ENCODE data around the gene CMTM7.

The CMTM7 gene, protein sequence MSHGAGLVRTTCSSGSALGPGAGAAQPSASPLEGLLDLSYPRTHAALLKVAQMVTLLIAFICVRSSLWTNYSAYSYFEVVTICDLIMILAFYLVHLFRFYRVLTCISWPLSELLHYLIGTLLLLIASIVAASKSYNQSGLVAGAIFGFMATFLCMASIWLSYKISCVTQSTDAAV

DNA sequence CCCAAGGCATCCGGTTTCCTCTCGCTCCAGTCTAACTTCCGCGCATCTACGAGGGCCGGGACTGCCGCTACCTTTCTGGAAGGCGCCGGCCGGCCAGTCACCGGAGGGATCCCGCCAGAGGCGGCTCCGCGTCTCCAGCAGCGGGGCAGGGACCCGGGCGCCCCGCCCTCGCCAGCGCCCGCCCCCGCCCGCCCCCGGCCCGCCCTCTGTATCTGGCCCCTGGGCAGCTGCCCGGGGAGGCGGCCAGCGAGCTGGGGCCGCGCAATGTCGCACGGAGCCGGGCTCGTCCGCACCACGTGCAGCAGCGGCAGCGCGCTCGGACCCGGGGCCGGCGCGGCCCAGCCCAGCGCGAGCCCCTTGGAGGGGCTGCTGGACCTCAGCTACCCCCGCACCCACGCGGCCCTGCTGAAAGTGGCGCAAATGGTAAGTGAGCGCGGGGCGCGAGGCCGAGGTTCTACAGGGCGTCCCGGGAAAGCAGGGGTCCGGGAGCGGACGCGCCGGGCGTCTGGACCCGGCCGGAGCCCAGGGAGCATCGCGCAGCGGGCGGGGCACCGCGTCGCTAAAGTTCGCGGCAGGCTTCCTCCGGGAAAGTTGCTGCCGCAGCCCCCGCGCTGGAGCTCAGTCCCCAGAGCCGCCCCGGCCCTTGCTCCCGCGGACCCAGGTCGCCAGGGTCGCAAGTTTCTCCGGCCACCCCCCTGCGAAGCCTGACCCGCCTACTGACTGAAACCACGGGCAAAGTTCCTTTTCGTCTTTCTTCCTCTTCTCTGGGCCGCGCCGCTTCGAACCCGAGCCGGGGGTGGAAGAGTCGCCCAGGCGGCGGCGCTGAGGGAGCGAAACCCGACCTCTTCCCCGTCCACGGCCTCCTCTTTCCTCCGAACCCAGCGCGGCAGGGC lies at the start of gene CMTM7:
TSS of gene CMTM7 (plus strand) at position 211 of the 893 bp plus-strand sequence. CDS start at position 265, 54 bp downstream.
- no peak for DNase-seq (ENCODE audit: extremely low read depth in 1 of 2, low read depth in 1 of 2)

DNA sequence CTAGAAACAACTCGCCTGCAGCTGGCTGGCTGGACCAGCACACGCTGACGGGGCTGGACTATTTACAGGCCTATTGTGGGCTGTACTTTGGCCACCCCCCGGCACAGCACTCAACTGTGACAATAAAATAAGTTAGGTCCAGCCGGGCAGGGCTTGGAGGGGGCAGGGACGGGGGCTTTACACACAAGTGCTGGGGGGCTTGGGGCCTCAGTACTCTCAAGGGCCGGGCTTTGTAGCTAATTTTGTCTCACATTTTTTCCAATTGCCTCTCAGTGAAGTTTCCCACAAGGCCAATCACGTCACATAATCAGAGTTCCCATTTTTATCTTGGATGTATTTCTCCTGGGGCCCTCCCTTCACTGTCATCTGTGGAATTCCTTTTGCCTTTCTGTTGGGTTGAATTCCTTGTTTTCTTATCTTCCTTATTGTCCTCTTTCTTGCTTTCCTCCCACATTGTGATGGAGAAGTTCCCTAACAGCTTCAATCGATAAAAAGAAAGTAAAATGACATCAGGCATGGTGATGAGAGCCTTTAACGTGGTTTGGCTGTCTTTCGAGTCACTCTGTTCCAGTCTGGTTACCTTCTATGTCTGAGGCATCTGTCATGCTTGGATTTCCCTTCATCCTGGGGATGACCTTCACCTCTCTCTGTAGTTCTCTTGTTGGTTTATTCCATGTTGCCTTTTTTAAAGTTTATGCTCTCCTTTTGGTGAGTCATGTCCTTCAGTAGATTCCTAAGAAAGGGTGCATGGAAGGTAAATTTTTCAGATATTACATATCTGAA lies 44.1 kb upstream of the CMTM7 start:
- no peak for DNase-seq (ENCODE audit: extremely low read depth in 1 of 2, low read depth in 1 of 2)

DNA sequence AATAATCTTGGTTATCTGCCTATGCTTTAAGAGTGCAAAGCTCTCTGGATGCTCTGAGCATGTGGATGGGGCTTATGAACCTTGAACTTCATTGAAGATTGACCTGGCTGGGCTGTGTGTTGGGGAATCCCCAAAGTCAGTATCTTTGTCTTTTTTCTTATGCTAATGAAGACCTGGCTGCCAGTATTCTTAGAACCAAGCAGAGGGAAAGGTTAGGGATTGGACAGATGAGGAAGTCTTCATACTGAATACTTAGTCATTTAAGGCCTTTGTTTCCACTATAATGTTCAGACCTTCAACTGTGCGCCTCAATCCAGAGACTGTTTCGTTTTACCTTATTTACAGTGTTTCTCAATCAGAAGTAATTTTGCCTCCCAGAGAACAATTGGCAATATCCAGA lies 42.5 kb upstream of the CMTM7 start:
- no peak for DNase-seq (ENCODE audit: extremely low read depth in 1 of 2, low read depth in 1 of 2)

DNA sequence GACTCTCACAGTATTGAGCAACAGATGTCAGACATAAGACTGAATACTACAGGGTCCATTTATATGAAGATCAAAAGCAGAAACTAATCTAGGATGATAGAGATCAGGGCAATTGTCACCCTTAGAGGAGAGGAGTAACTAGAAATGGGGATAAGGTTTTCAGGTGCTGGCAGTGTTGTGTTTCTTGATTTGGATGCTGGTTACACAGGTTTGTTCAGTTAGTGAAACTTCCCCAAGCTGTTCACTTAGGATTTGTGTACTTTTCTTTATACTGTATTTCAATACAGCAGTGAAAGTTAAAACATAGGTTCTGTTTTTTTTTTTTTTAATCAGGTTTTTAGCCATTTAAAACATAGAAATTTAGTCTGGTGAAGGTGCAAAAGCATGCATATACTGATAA lies 39.1 kb upstream of the CMTM7 start:
- no peak for DNase-seq (ENCODE audit: extremely low read depth in 1 of 2, low read depth in 1 of 2)

DNA sequence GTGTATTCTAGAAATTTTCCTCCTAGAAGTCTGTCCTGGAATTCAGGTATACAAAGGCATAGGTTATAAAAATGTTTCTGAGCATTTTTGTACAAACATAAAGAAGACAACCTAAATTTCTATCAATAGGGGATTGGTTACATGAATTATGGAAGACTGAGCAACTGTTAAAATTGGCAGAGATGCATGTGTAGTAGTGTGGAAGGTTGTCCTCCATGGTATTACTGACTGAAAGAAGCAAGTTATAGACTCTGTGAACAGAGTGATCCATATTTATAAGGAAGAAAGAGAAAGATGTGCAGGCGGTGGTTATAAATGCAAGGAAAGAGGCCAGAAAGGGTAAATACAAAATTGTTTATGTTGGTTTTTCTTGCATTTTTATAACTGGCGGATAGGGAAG lies 38.3 kb upstream of the CMTM7 start:
- DNase-seq (ENCODE audit: extremely low read depth in 1 of 2, low read depth in 1 of 2) = no peak

DNA sequence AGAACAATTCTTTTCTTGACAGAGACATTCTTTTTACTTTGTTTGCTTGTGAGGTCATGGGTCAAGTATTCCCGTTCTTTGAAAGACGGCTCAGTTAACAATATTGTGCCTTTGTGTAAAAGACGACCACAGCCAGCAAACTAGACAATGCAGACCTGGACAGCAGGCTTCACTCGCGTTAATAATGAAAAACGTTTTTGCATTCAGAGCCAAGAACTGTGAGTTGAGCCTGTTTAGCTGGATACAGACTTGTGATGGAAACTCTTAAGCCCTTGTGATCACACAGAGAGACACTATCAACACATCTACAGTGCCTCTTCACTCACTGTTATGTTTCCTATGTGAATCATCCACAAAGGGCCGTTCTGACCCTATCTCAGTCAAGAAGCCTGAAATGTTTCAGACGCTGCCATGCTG lies 37.3 kb upstream of the CMTM7 start:
- no peak for DNase-seq (ENCODE audit: extremely low read depth in 1 of 2, low read depth in 1 of 2)

DNA sequence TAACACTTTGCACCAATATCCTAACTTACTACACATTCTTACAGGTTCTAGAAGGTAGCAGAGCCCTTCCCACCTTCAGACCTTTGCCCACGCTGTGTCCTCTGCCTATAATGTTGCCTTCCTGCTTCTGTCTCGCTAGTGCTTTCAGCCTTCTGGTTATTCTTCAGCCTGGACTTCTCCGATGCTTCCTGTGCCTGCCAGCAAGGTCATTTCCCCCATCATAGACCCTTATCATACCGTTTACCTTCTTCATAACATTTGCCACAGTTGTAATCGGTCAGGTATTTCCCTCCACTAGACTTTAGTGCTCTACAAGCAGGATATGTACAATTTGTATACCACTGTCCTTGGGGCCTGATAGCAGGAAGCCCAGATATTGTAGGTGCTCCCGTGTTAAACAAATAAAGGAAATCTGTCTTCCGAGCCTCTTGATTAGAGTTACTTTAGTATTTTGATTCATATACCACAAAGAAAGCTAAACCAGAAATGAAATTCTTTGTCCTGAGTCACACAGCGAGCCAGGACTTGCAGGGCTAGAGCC lies 35.8 kb upstream of the CMTM7 start:
- DNase-seq (ENCODE audit: extremely low read depth in 1 of 2, low read depth in 1 of 2) = no peak

DNA sequence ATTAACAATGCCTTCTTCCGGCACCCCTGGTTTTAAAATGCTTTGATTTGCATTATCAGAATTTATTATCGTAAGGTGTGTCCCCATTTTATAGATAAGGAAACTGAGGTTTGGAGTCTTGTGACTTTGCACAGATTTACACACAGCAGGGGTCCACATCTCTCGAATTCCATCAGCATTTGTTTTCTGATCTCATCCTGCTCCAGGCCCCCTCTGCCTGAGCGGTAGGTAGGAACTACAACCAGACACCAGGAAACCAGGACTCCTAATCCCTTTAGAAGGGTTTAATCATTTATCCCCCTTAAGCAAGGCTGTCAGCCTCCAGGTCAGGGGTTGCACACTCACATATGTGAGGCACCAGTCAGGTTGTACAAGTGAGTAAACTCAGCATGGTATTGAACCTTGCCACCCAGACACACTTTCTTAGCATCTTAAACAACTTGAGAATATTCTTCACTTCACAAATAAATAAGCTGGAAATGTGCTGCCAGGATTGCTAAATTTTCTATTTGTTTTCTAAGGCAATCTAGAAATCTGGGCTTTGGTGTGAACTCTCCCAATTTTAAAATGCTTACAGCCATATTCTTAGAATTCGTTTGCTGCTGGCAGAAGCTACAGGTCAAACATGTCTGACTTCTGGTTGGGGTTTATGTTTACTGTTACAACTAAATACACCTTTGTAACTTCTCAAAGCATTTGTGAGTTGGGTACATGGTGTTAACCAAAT lies 31.7 kb upstream of the CMTM7 start:
- DNase-seq (ENCODE audit: extremely low read depth in 1 of 2, low read depth in 1 of 2) = no peak

DNA sequence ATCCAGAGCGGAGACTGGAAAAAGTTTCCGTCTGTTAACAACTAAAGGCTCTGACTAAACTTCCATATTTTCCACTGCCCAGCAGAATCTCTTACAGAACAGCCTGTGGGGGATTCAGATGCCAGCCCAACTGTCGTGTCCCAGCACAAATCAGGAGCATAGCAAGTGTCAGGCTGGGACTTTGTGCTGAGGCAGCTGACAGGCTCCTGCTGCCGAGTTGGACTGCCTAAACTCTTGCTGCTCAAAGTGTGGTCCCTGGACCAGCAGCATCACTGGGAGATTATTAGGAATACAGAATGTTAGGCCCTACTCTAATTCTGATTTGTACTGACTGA lies 31.2 kb upstream of the CMTM7 start:
- DNase-seq (ENCODE audit: extremely low read depth in 1 of 2, low read depth in 1 of 2) = no peak

DNA sequence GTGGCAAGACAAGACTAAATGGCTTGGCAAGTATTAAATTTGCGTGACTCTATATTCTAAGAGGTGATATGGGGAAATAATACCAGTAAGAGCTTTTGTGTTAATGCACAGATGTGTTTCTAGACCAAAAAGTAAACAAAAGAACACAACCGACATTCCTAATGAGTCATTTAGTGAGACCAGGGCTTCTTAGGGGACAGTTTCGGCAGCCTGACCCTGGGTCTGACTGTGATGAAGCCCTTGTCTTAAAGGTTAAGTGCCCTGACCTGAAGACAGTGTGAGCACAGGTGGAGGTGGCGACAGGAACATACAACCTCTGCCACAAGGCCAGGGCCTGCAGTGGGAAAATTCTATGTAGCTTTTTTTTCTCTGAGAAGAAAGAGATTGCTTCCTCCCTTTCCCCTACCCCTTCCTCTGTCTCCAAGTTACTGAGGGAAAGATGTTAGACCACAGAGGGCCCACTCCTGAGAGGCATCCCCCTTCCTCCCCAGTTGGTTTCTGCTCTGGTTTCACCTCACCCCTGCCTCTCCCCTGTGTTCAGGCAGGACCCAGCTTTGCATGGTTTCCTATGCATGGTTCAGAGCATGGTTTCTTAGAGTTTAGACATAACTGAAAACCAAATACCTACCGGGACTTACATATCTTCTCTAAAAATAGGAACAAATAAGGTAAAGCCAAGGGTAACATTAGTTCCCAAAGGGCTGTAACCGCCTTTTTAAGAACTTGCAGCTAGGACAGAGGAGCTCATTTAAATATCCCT lies 24.8 kb upstream of the CMTM7 start:
- no peak for DNase-seq (ENCODE audit: extremely low read depth in 1 of 2, low read depth in 1 of 2)

DNA sequence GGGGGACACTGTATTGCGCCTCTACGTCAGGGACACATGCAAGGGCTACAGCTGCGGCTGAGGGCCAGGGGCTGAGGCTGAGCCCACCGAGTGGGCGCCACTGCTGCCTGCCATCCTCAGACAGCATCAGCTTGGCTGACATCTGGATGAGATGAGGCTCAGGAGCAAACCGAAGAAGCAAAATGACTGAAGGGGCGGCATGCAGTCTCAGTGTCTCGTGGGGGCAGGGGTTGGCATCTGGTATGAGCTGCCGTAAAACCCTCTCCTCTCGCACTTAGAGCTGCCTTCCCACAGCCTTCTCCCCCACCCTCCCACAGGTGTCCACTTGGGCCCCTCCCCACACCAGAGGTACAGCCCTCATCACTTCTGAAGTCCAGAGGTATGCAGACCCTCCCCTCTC lies 24.2 kb upstream of the CMTM7 start:
- no peak for DNase-seq (ENCODE audit: extremely low read depth in 1 of 2, low read depth in 1 of 2)

DNA sequence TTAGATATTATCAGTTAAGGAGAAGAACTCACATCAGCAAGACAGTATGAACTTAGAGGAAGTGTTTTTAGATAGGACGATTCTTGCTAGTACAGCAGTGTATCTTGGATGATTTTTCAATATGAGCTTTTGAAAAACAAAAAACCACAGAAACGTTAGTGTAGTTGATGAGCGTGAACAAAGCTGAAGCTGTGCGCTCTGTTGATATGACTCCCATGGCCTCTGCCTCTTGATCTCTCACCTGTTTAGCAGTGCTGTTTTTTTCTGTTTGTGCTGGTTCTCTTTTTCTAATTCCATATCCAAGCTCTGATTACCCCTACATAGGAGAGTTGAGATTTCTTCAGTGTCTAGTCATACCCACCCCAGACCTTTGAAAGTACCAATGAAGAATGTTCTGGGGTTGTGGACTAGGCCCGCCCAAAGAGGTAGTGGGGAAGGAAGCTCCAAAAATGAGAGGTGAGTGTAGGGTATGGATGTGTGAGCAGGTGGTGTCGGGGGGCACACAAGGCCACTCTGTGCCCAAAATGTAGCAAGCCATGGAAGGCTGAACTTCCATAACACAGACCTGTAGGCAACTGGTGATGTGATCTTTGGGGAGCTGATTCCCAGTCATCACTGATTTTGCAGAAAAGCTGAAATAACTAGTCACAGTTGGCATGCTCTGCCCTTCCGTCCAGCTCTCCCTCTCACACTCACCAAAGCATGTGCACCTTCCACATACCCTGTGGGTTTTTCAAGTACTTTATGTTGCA lies 20.0 kb upstream of the CMTM7 start:
- DNase-seq (ENCODE audit: extremely low read depth in 1 of 2, low read depth in 1 of 2) = no peak

DNA sequence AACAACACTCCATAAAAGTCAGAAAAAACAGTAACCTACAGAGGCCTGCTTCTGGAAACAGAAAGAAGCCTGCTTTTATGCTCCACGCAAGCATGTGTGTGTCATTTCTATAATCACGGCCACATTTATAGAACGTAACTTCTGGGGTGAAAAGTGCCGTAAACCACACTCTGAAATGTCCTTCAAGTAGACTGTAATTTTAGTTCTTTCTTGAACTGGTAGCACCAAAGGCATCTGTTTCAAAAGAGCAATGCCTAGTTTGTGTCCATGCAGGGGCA lies 19.5 kb upstream of the CMTM7 start:
- DNase-seq (ENCODE audit: extremely low read depth in 1 of 2, low read depth in 1 of 2) = no peak

DNA sequence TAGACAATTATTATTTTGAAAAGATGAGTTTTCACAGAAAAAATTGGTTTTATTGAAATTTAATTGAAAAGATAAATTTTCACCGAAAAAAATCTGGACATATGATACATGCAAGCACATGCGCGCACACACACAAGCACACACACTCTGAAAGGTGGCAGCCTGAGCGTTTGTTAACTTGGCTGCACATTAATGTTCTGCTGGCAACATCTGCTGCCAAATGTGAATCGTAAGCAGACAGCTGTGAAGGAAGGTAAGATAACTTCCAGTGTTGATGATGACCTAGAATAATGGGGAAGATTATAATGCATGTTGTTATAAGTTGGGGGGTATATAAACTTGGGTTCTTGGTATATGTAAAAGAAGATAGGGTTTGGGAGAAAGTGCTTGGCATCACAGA lies 18.4 kb upstream of the CMTM7 start:
- DNase-seq (ENCODE audit: extremely low read depth in 1 of 2, low read depth in 1 of 2) = no peak

DNA sequence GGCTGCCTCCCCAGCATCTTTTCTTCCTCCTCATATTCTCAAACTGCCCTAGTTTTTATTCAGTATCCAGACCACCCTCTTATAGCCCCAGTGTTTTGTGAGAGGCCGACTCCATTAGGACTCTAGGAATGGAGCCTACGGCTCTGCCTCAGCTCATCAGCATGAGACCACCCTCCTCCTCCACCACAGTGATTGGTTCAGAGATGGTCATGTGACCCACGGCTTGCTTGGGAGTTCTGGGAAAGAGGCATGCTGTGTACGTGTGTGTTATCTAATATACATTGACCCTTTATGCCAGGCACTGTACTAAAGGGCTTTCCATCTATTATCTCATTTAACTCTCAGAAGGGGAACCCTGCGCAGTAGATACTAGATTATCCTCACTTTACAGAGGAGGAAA lies 17.8 kb upstream of the CMTM7 start:
- DNase-seq (ENCODE audit: extremely low read depth in 1 of 2, low read depth in 1 of 2) = no peak

DNA sequence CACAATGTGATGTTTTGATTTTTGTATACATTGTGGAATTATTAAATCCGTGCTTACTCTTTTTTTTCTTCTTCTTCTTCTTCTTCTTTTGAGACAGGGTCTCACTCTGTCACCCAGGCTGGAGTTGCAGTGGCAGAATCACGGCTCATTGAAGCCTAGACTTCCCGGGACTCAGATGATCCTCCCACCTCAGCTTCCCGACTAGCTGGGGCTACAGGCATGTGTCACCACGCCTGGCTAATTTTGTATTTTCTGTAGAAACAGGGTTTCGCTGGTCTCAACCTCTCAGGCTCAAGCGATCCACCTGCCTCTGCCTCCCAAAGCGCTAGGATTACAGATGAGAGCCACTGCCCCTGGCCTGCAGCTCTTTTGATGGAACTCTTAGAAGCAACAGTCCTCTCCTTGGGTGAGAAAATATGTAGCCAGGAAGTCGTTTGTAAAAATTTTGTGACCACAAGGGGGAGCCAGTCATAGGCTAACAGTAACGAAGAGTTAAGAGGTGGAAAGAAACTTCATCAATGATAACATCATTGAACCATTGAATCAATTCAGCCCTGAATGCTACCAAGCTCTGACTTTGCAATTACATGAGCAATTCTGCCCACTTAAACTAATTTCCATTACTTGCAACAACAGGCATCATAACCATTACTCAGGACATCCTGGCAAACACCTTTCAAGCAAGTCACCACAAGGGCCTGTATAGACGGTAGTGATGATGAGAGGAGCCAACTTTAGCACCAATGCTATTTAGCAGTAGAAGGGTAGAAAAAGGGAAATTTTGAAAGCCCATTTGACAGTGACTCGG lies 16.7 kb upstream of the CMTM7 start:
- peak in 1 of 2 donors; percentile 45 for DNase-seq (ENCODE audit: extremely low read depth in 1 of 2, low read depth in 1 of 2)

DNA sequence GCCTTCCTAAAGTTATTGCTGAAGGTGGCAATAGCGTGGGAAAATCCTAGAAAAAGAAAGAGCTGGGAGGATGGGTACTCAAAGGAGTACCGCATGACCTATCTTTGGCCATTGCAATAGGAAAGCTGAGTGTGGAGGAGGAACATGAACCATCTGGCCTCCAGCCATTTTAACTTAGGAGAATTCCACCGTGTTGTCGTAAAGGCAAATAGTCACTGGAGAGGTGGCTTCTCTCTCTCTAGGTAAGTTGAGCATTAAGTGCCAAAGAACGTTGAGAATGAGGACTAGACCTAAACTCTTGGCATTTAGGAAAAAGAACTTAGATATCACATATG lies 16.1 kb upstream of the CMTM7 start:
- no peak for DNase-seq (ENCODE audit: extremely low read depth in 1 of 2, low read depth in 1 of 2)

DNA sequence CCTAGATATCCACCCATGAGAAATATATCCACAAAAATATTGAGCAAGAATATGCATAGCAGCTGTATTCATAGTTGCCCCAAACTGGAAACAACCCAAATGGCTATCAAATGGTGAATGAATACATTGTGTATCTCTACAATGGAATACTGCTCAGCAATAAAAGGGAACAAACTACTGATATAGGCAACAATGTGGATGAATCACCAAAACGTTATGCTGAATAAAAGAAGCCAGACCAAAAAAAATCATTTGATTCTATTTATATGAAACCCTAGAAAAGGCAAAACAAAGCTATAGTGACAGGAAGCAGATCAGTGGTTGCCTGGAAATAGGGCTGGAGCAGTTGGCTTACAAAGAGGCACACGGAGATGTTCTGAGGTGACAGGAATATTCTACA lies 15.5 kb upstream of the CMTM7 start:
- DNase-seq (ENCODE audit: extremely low read depth in 1 of 2, low read depth in 1 of 2) = no peak
